DND-41 (cell line): Measurements from ENCODE around the gene HOXA5.

Source experiments
- EZH2 ChIP-seq: IDR thresholded peaks from 3 replicates; pipeline ENCODE4 v1.6.1; 2012; ENCODE audit warnings: borderline replicate concordance, low read depth, mild to moderate bottlenecking, moderate library complexity, low read length, inconsistent platforms; ENCODE audit not compliant: severe bottlenecking
- TF ChIP-seq, protein P1 (sequence below): IDR thresholded peaks from 2 replicates; pipeline ENCODE4 v1.5.1; 2012; ENCODE audit warnings: borderline replicate concordance, low read length, moderate library complexity, mild to moderate bottlenecking; ENCODE audit not compliant: poor library complexity, severe bottlenecking; ENCODE audit errors: extremely low read depth

DNA sequence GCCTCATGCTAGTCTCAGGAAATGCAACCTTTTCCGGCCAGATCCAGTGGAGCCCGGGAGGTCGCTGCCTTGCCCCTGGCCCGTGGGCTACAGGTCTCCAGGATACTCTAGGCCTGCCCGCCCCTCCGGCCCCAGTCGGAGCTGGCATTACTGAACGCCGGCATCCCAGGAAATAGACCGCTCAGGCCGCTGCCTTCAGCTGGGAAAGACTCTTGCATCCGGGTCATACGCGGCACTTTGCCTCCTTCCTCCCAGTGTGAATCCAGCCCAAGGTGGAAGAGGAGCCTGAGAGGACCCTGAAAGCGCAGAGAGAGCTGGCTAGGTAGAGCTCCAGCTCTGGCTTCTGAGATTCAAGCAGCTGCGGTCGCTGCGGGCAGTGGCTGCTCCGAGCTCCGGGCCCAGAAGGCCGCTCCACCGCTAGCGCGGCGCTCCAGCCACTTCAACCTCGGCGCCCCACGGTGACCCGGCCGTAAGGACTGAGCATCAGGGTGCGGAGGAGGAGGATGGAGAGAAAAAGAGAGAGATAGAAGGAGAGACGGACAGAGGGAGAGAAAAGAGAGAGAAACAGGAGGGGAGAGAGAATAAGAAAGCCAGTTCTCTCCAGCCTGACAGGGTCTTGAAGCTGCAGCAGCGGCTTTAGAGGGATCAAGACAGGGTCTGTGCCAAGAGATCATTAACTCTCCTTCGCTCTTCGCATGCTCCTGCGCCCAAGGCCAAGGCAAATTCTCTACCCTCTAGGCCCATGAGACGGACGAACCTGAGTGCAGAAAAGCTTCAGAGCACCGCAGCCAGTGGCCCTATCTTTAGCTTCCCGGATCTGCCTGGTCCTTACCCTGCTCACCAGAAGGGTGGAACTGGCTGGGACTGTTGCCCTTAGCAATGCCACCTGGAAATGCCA, 32.4 kb upstream of the HOXA5 start:
- TF ChIP-seq, protein P1, sequence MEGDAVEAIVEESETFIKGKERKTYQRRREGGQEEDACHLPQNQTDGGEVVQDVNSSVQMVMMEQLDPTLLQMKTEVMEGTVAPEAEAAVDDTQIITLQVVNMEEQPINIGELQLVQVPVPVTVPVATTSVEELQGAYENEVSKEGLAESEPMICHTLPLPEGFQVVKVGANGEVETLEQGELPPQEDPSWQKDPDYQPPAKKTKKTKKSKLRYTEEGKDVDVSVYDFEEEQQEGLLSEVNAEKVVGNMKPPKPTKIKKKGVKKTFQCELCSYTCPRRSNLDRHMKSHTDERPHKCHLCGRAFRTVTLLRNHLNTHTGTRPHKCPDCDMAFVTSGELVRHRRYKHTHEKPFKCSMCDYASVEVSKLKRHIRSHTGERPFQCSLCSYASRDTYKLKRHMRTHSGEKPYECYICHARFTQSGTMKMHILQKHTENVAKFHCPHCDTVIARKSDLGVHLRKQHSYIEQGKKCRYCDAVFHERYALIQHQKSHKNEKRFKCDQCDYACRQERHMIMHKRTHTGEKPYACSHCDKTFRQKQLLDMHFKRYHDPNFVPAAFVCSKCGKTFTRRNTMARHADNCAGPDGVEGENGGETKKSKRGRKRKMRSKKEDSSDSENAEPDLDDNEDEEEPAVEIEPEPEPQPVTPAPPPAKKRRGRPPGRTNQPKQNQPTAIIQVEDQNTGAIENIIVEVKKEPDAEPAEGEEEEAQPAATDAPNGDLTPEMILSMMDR = no peak
- no peak for TF ChIP-seq EZH2
